Lower leg skin (tissue), 4 donors: ENCODE results near the gene MTERF4. TPM values are rescaled to one million over a fixed set of nuclear protein-coding genes. Genes with fewer than 3 reads are reported as not detected.

Experiments
- DNase-seq, 2 donors: peaks; one replicate each; pipeline ENCODE4 v3.0.0-alpha.2; 2019; ENCODE audit warnings: low spot score in 2 of 2
- H3K4me3 ChIP-seq: fragments of 200-600 bp; sonication (generic); 2 replicates; pipeline ENCODE4 v1.5.1; 2017; ENCODE audit warnings: mild to moderate bottlenecking, low read depth; ENCODE audit not compliant: poor library complexity, severe bottlenecking
- CTCF ChIP-seq, 3 donors: fragments of 450-650 bp; IDR thresholded peaks; one replicate each; pipeline ENCODE4 v1.5.1; 2016; ENCODE audit warnings: antibody characterized with exemption in 3 of 3, mild to moderate bottlenecking in 3 of 3, moderate library complexity in 2 of 3
- POLR2A ChIP-seq, 2 donors: fragments of 450-650 bp; IDR thresholded peaks; one replicate each; pipeline ENCODE4 v1.6.1; 2016 to 2017; ENCODE audit warnings: antibody characterized with exemption in 2 of 2, mild to moderate bottlenecking in 1 of 2, moderate library complexity in 1 of 2
- WGBS, 2 donors: methylation state at CpG; one replicate each; pipeline ENCODE4 v1.1.5; 2018; 5-methylcytosine and 5-hydroxymethylcytosine counted together
- intact Hi-C: fragments of 100-400 bp; cut with DNase I; formaldehyde crosslinking; loops from one replicate; pipeline ENCODE4 v1.15.0; 2023; ENCODE audit warnings: low total_unique reads
- total RNA-seq, 4 donors: library from RNA; depleted of rRNA; stranded (reverse); fragments of >200 nt; gene quantifications; one replicate each; pipeline ENCODE4 v1.1.0, GENCODE V29; 2016

The MTERF4 gene
- total RNA-seq, 4 donors from 2014 or later = 26.4 to 58.2 (median 44.7) TPM

- peak in 1 of 2 donors; percentile 29 for DNase-seq
- 23 to 29% methylated on average over 5 of the region's 5 CpGs for WGBS, 2 donors
- no peak overlapping the region for H3K4me3 ChIP-seq
- TF ChIP-seq CTCF (IDR thresholded peaks at IDR 0.05) (no peak), POLR2A (IDR thresholded peaks at IDR 0.05) (no peak)
- intact Hi-C loops = no loop called here
These were observed 1.1 kb upstream of the MTERF4 start for GRCh38 chr2:241103176-241103595.

- intact Hi-C loops = no loop called here
- 92 to 94% methylated on average over 5 of the region's 5 CpGs for WGBS, 2 donors
- no peak overlapping the region for H3K4me3 ChIP-seq
- DNase-seq = peak in 1 of 2 donors; percentile 39
- TF ChIP-seq POLR2A (IDR thresholded peaks at IDR 0.05) (no peak), CTCF (IDR thresholded peaks at IDR 0.05) (no peak)
These were observed 2.8 kb downstream of the MTERF4 start for GRCh38 chr2:241099246-241099645.

GRCh38 chr2:241096979-241097378, 5.1 kb downstream of the MTERF4 start:
- TF ChIP-seq CTCF (IDR thresholded peaks at IDR 0.05) (no peak), POLR2A (IDR thresholded peaks at IDR 0.05) (no peak)
- 89 to 92% methylated on average over 8 of the region's 8 CpGs for WGBS, 2 donors

DNA sequence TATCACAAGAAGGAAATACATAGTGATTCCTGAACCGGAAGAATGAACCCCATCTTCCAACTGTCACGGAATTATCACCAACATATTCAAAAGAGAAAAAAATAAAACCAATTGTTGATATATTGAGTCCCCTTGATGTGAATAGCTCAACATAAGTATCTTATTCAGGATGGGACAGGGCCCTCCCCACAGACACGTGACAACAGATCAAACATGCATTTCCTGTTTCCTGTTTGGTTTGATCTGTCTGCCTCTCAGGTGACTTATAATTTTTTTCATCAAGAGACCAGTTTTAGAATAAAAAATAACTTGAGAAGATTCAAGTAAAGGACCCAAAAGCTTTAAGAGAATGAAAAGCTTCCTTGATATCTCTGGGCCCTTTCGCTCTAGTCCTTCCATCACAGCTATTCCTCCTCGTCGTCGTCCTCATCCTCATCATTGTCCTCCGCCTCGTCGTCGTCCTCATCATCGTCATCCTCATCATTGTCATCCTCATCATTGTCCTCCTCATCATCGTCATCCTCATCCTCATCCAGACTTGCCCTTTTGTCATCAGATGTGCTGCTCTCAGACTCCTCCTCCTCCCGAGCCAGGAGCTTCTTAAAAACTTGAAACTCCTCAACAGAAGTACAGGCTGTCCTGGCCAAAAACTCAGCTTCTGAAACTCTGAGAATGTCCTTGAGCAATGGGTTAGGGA, 6.3 kb downstream of the MTERF4 start:
- no peak overlapping the region for H3K4me3 ChIP-seq
- DNase-seq = peak in 1 of 2 donors; percentile 26
- intact Hi-C loops = no loop called here
- TF ChIP-seq CTCF (IDR thresholded peaks at IDR 0.05) (no peak), POLR2A (IDR thresholded peaks at IDR 0.05) (no peak)
- 85 to 88% methylated on average over 14 of the region's 14 CpGs for WGBS, 2 donors

More at GRCh38 chr2:241096979-241097378, 5.1 kb downstream of the MTERF4 start:
- intact Hi-C loops = no loop called here
- DNase-seq = no peak
- H3K4me3 ChIP-seq = no peak overlapping the region

GRCh38 chr2:241094924-241095420, 7.1 kb downstream of the MTERF4 start:
- TF ChIP-seq POLR2A (IDR thresholded peaks at IDR 0.05) (no peak), CTCF (IDR thresholded peaks at IDR 0.05) (no peak)
- peak in 1 of 2 donors; percentile 23 for DNase-seq
- intact Hi-C loops = no loop called here
- no peak overlapping the region for H3K4me3 ChIP-seq
- 82 to 86% methylated on average over 6 of the region's 6 CpGs for WGBS, 2 donors
